HG03520 (cell line): ENCODE measurements around the gene SMARCA1.
"Not testable (repeated sequence)": the region's sequence is repeated elsewhere in the genome, so short reads cannot be mapped to it uniquely, and the experiment has no call there.

Source experiments
- ATAC-seq: cut with Tn5 transposase; IDR thresholded peaks from one replicate; pipeline ENCODE4 v1.9.1; 2021; ENCODE audit warnings: mild to moderate bottlenecking, moderate library complexity; ENCODE audit not compliant: unreplicated experiment

SMARCA1 gene

GRCh38 chrX:129523079-129523911 lies at the start of gene SMARCA1:
Gene SMARCA1 (minus strand): TSS chrX:129523490. CDS start chrX:129523370, 120 bp downstream.
- no peak for ATAC-seq

- ATAC-seq: no peak
These were observed 49.1 kb upstream of the SMARCA1 start for GRCh38 chrX:129572422-129572821.

- no peak for ATAC-seq
These were observed 45.1 kb upstream of the SMARCA1 start for GRCh38 chrX:129568349-129568748.

GRCh38 chrX:129566073-129566472 lies 42.8 kb upstream of the SMARCA1 start:
- ATAC-seq: no peak

GRCh38 chrX:129565046-129565650 lies 41.9 kb upstream of the SMARCA1 start:
- ATAC-seq: no peak

GRCh38 chrX:129564345-129564744 lies 41.1 kb upstream of the SMARCA1 start:
- not testable (repeated sequence) for ATAC-seq

- no peak for ATAC-seq
These were observed 38.2 kb upstream of the SMARCA1 start for GRCh38 chrX:129561453-129561852.

GRCh38 chrX:129559783-129560182 lies 36.5 kb upstream of the SMARCA1 start:
- ATAC-seq: no peak

- ATAC-seq: no peak
These were observed 34.7 kb upstream of the SMARCA1 start for GRCh38 chrX:129557844-129558480.

- no peak for ATAC-seq
These were observed 33.6 kb upstream of the SMARCA1 start for GRCh38 chrX:129556806-129557315.

- ATAC-seq: not testable (repeated sequence)
These were observed 31.5 kb upstream of the SMARCA1 start for GRCh38 chrX:129554816-129555215.

GRCh38 chrX:129553619-129554288 lies 30.5 kb upstream of the SMARCA1 start:
- ATAC-seq: peak; percentile 97

- no peak for ATAC-seq
These were observed 25.8 kb upstream of the SMARCA1 start for GRCh38 chrX:129549124-129549523.

- ATAC-seq: no peak
These were observed 22.1 kb upstream of the SMARCA1 start for GRCh38 chrX:129545408-129545807.

- no peak for ATAC-seq
These were observed 21.5 kb upstream of the SMARCA1 start for GRCh38 chrX:129544780-129545179.

- peak; percentile 28 for ATAC-seq
These were observed 17.5 kb upstream of the SMARCA1 start for GRCh38 chrX:129540722-129541184.

- ATAC-seq: peak; percentile 97
These were observed 16.9 kb upstream of the SMARCA1 start, which contains the start of gene OCRL for GRCh38 chrX:129540068-129540653. Gene OCRL (plus strand): TSS chrX:129540259. CDS start chrX:129540440, 181 bp downstream.

GRCh38 chrX:129534816-129535578 lies 11.7 kb upstream of the SMARCA1 start:
- no peak for ATAC-seq

GRCh38 chrX:129531132-129531531 lies 7.8 kb upstream of the SMARCA1 start:
- no peak for ATAC-seq

GRCh38 chrX:129530410-129530809 lies 7.1 kb upstream of the SMARCA1 start:
- no peak for ATAC-seq
